Mesodermal cell (in vitro differentiated cells): Measurements from ENCODE around the gene TPPP. TPM values are rescaled to one million over a fixed set of nuclear protein-coding genes. Genes with fewer than 3 reads are reported as not detected.
A peak's percentile ranks its signal among the peaks of the same experiment; 100 is the strongest.
"Not testable (repeated sequence)": the region's sequence is repeated elsewhere in the genome, so short reads cannot be mapped to it uniquely, and the experiment has no call there.

Source experiments
- H3K27ac ChIP-seq: 2 replicates; pipeline ENCODE4 v1.7.0; 2013; ENCODE audit warnings: mild to moderate bottlenecking, low read depth, low read length, moderate library complexity; ENCODE audit not compliant: severe bottlenecking
- H3K36me3 ChIP-seq: 2 replicates; pipeline ENCODE4 v1.7.1; 2013; ENCODE audit warnings: mild to moderate bottlenecking, low read length, moderate library complexity; ENCODE audit not compliant: control insufficient read depth, insufficient read depth
- H3K4me1 ChIP-seq: one replicate; pipeline ENCODE4 v1.7.1; 2013; ENCODE audit warnings: mild to moderate bottlenecking, low read length; ENCODE audit not compliant: insufficient read depth, control insufficient read depth, poor library complexity, severe bottlenecking
- H3K4me3 ChIP-seq: 2 replicates; pipeline ENCODE4 v1.7.0; 2013; ENCODE audit warnings: low read length, control low read depth, mild to moderate bottlenecking; ENCODE audit not compliant: insufficient read depth, poor library complexity, severe bottlenecking; ENCODE audit errors: extremely low read depth
- H3K9me3 ChIP-seq: 2 replicates; pipeline ENCODE4 v1.7.1; 2013; ENCODE audit warnings: mild to moderate bottlenecking, low read length, moderate library complexity; ENCODE audit not compliant: control insufficient read depth
- WGBS, 2 experiments: methylation state at CpG; one replicate each; pipeline ENCODE4 v1.1.5; 2013; ENCODE audit warnings: missing lambda C conversion rate in 2 of 2; ENCODE audit not compliant: insufficient coverage in 2 of 2; 5-methylcytosine and 5-hydroxymethylcytosine counted together
- polyA plus RNA-seq, 2 experiments: library from polyadenylated mRNA; stranded (reverse); fragments of 50-300 nt; gene quantifications; one replicate each; pipeline ENCODE4 v1.2.3, GENCODE V29; 2013

The TPPP gene
- polyA plus RNA-seq (2013, experiment 1 of 2) = 0.55 TPM
- polyA plus RNA-seq (2013, experiment 2 of 2) = 0.35 TPM

- not testable (repeated sequence) for H3K36me3 ChIP-seq, H3K9me3 ChIP-seq, H3K27ac ChIP-seq, H3K4me1 ChIP-seq
- 0% methylated on average over 17 to 31 of the region's 109 CpGs for WGBS, 2 experiments
- H3K4me3 ChIP-seq = peak within 1 kb of the TSS; percentile 26
These were observed at the start of gene TPPP for GRCh38 chr5:693271-694041. Gene TPPP, minus strand, starts transcription at chr5:693352. Its CDS starts 15,292 bp downstream, at chr5:678060.

- H3K4me3 ChIP-seq, H3K36me3 ChIP-seq, H3K4me1 ChIP-seq, H3K27ac ChIP-seq, H3K9me3 ChIP-seq: not testable (repeated sequence)
- 91 to 100% methylated on average over 2 to 5 of the region's 6 CpGs for WGBS, 2 experiments
These were observed 49.1 kb upstream of the TPPP start for GRCh38 chr5:742276-742675.

- WGBS, 2 experiments = no CpG with 5 or more reads among the region's 1 CpG
- not testable (repeated sequence) for H3K27ac ChIP-seq, H3K9me3 ChIP-seq, H3K36me3 ChIP-seq, H3K4me3 ChIP-seq, H3K4me1 ChIP-seq
These were observed 41.0 kb upstream of the TPPP start for GRCh38 chr5:734145-734544.

- H3K36me3 ChIP-seq, H3K27ac ChIP-seq, H3K4me1 ChIP-seq, H3K4me3 ChIP-seq, H3K9me3 ChIP-seq: not testable (repeated sequence)
- WGBS, 2 experiments = 77 to 83% methylated on average over 7 of the region's 10 CpGs
These were observed 39.8 kb upstream of the TPPP start for GRCh38 chr5:732754-733454.

GRCh38 chr5:729225-729624 is 36.1 kb upstream of the TPPP start:
- H3K4me3 ChIP-seq, H3K36me3 ChIP-seq, H3K27ac ChIP-seq, H3K4me1 ChIP-seq, H3K9me3 ChIP-seq: not testable (repeated sequence)
- no CpG with 5 or more reads among the region's 7 CpGs for WGBS, 2 experiments

- H3K4me3 ChIP-seq, H3K27ac ChIP-seq, H3K9me3 ChIP-seq, H3K36me3 ChIP-seq, H3K4me1 ChIP-seq: not testable (repeated sequence)
- no CpG with 5 or more reads among the region's 9 CpGs for WGBS, 2 experiments
These were observed 33.9 kb upstream of the TPPP start for GRCh38 chr5:727087-727486.

GRCh38 chr5:723865-724264 is 30.7 kb upstream of the TPPP start:
- not testable (repeated sequence) for H3K36me3 ChIP-seq, H3K27ac ChIP-seq, H3K4me3 ChIP-seq, H3K4me1 ChIP-seq, H3K9me3 ChIP-seq
- 100% methylated on average over 1 of the region's 6 CpGs; no CpG with 5 or more reads in 1 of the 2 experiments for WGBS, 2 experiments

- not testable (repeated sequence) for H3K9me3 ChIP-seq, H3K4me3 ChIP-seq
- no CpG with 5 or more reads among the region's 4 CpGs for WGBS, 2 experiments
These were observed 30.2 kb upstream of the TPPP start for GRCh38 chr5:723309-723708.

GRCh38 chr5:719379-719778 is 26.2 kb upstream of the TPPP start:
- not testable (repeated sequence) for H3K36me3 ChIP-seq, H3K9me3 ChIP-seq, H3K4me3 ChIP-seq, H3K27ac ChIP-seq, H3K4me1 ChIP-seq
- WGBS, 2 experiments = 78 to 82% methylated on average over 1 of the region's 1 CpG

More at GRCh38 chr5:723309-723708, 30.2 kb upstream of the TPPP start:
- H3K27ac ChIP-seq, H3K36me3 ChIP-seq, H3K4me1 ChIP-seq: not testable (repeated sequence)

GRCh38 chr5:717143-717542 is 24.0 kb upstream of the TPPP start:
- Histone ChIP-seq H3K27ac (no peak overlapping the region), H3K9me3 (no peaks in the 10 kb centered on the region), H3K36me3 (no peaks in the 10 kb centered on the region), H3K4me3 (no peak overlapping the region), H3K4me1 (no peaks in the 10 kb centered on the region)
- WGBS, 2 experiments = 81 to 82% methylated on average over 4 to 5 of the region's 7 CpGs

GRCh38 chr5:716740-717139 is 23.6 kb upstream of the TPPP start:
- not testable (repeated sequence) for H3K27ac ChIP-seq, H3K4me1 ChIP-seq, H3K36me3 ChIP-seq, H3K4me3 ChIP-seq, H3K9me3 ChIP-seq
- 60 to 95% methylated on average over 1 to 2 of the region's 4 CpGs for WGBS, 2 experiments
